B cell (primary cell): ENCODE measurements around the gene SZT2. TPM values are rescaled to one million over a fixed set of nuclear protein-coding genes. Genes with fewer than 3 reads are reported as not detected.

Source experiments
- ATAC-seq: fragments of 200-7000 bp; cut with Tn5 transposase; one replicate; pipeline ENCODE4 v1.10.0; 2021; ENCODE audit warnings: low read depth, mild to moderate bottlenecking, moderate number of reproducible peaks, moderate library complexity
- CTCF ChIA-PET: fragments of 350-600 bp; sonication (Branson Sonifier 250); formaldehyde crosslinking; loops from one replicate; lab custom pipeline; 2021; ENCODE audit warnings: antibody characterized with exemption, inconsistent platforms; lab: Charles Lee
- POLR2A ChIA-PET: fragments of 350-600 bp; sonication (Branson Sonifier 250); formaldehyde crosslinking; loops from one replicate; lab custom pipeline; 2021; ENCODE audit warnings: antibody characterized with exemption; lab: Charles Lee
- DNase-seq: peaks from one replicate; pipeline ENCODE4 v3.0.0; 2013
- H2AFZ ChIP-seq: 2 replicates; pipeline ENCODE4 v1.6.1; 2012; ENCODE audit warnings: mild to moderate bottlenecking, low read depth, low read length; ENCODE audit not compliant: insufficient read depth, poor library complexity, severe bottlenecking
- H3K27ac ChIP-seq, 2 donors: 1 replicate in 1 of 2; 2 replicates in 1 of 2; pipeline ENCODE4 v1.5.1; 2012 to 2013; ENCODE audit warnings: low read length in 2 of 2, mild to moderate bottlenecking in 2 of 2, moderate library complexity in 1 of 2
- H3K27me3 ChIP-seq, 4 experiments: fragments of 200-600 bp in 1 of 4; sonication (generic) in 1 of 4; replicated peaks in 1 of 4; 1 replicate in 2 of 4; 2 replicates in 2 of 4; pipeline versions ENCODE4 v1.6.1 to v1.7.0; 2013 to 2016; ENCODE audit warnings: low read length in 3 of 4, mild to moderate bottlenecking in 2 of 4, mixed read lengths in 1 of 4, moderate library complexity in 1 of 4; ENCODE audit not compliant: insufficient read depth in 4 of 4, control insufficient read depth in 3 of 4; ENCODE audit errors: control extremely low read depth in 1 of 4
- H3K36me3 ChIP-seq, 2 experiments: replicated peaks in 1 of 2; 1 replicate in 1 of 2; 2 replicates in 1 of 2; pipeline versions ENCODE4 v1.6.1 to v1.7.1; 2013; ENCODE audit warnings: low read length in 1 of 2; ENCODE audit not compliant: insufficient read depth in 2 of 2, control insufficient read depth in 1 of 2; ENCODE audit errors: control extremely low read depth in 1 of 2, extremely low read depth in 1 of 2
- H3K4me1 ChIP-seq, 2 donors: fragments of 200-600 bp in 1 of 2; sonication (generic) in 1 of 2; 1 replicate in 1 of 2; 2 replicates in 1 of 2; pipeline versions ENCODE4 v1.5.1 to v1.6.1; 2013 to 2017; ENCODE audit warnings: low read length in 2 of 2; ENCODE audit not compliant: control insufficient read depth in 2 of 2, insufficient read depth in 2 of 2
- H3K4me2 ChIP-seq: replicated peaks from 2 replicates; pipeline ENCODE3; 2012; ENCODE audit warnings: mild to moderate bottlenecking, low read depth, low read length; ENCODE audit not compliant: poor library complexity, severe bottlenecking
- H3K4me3 ChIP-seq, 5 experiments: fragments of 200-600 bp in 1 of 5; sonication (generic) in 1 of 5; 1 replicate in 3 of 5; 2 replicates in 2 of 5; pipeline versions ENCODE4 v1.5.1 to v1.7.0; 2011 to 2016; ENCODE audit warnings: low read length in 4 of 5, mild to moderate bottlenecking in 4 of 5, low read depth in 2 of 5, control low read depth in 1 of 5, moderate library complexity in 1 of 5; ENCODE audit not compliant: insufficient read depth in 1 of 5; ENCODE audit errors: control extremely low read depth in 1 of 5, extremely low read depth in 1 of 5
- H3K79me2 ChIP-seq: fragments of 200-600 bp; sonication (generic); one replicate; pipeline ENCODE4 v1.6.0; 2016; ENCODE audit warnings: low read length; ENCODE audit not compliant: control insufficient read depth, insufficient read depth
- H3K9ac ChIP-seq: fragments of 200-600 bp; sonication (generic); 2 replicates; pipeline ENCODE4 v1.6.1; 2017; ENCODE audit warnings: mild to moderate bottlenecking, low read length, moderate library complexity
- H3K9me3 ChIP-seq, 3 donors: one replicate each; pipeline versions ENCODE4 v1.6.1 to v1.7.1; 2013; ENCODE audit warnings: low read length in 2 of 3; ENCODE audit not compliant: control insufficient read depth in 2 of 3, insufficient read depth in 1 of 3; ENCODE audit errors: control extremely low read depth in 1 of 3
- H4K20me1 ChIP-seq: 2 replicates; pipeline ENCODE4 v1.6.0; 2012; ENCODE audit warnings: mild to moderate bottlenecking, low read length; ENCODE audit not compliant: insufficient read depth, control insufficient read depth, poor library complexity, severe bottlenecking
- H3K27ac Mint-ChIP-seq: one replicate; pipeline ENCODE4 v1.8.0; 2021; ENCODE audit warnings: mixed read lengths
- H3K27me3 Mint-ChIP-seq: one replicate; pipeline ENCODE4 v1.8.0; 2021; ENCODE audit warnings: mixed read lengths
- H3K4me1 Mint-ChIP-seq: one replicate; pipeline ENCODE4 v1.8.0; 2021; ENCODE audit warnings: mixed read lengths
- H3K4me3 Mint-ChIP-seq: one replicate; pipeline ENCODE4 v1.8.0; 2021; ENCODE audit warnings: mixed read lengths
- H3K9me3 Mint-ChIP-seq: one replicate; pipeline ENCODE4 v1.8.0; 2022; ENCODE audit warnings: mixed read lengths; ENCODE audit not compliant: insufficient read depth
- CTCF ChIP-seq: fragments of 200-600 bp; IDR thresholded peaks from one replicate; pipeline ENCODE4 v1.8.0; 2022; ENCODE audit warnings: antibody characterized with exemption, mild to moderate bottlenecking
- EZH2 ChIP-seq: IDR thresholded peaks from 2 replicates; pipeline ENCODE4 v1.6.1; 2012; ENCODE audit warnings: borderline replicate concordance, low read depth, mild to moderate bottlenecking, moderate library complexity, low read length; ENCODE audit not compliant: insufficient read depth, poor library complexity, severe bottlenecking
- WGBS: methylation state at CpG from one replicate; pipeline ENCODE4 v1.1.5; 2013; ENCODE audit warnings: missing lambda C conversion rate; ENCODE audit not compliant: insufficient coverage; 5-methylcytosine and 5-hydroxymethylcytosine counted together
- intact Hi-C: fragments of 100-400 bp; cut with micrococcal nuclease; formaldehyde crosslinking; loops from one replicate; pipeline ENCODE4 v1.10.0; 2022
- polyA plus RNA-seq: library from polyadenylated mRNA; depleted of rRNA; stranded (reverse); fragments of >200 nt; gene quantifications from 2 replicates; pipeline ENCODE4 v1.2.3, GENCODE V29; 2012
- small RNA-seq: library from RNA; depleted of rRNA; stranded (forward); fragments of <200 nt; gene quantifications from one replicate; pipeline ENCODE3, GENCODE V24; 2012; ENCODE audit warnings: low replicate concordance, low read depth; ENCODE audit not compliant: insufficient read length
- total RNA-seq, 2 donors: library from RNA; stranded (reverse); fragments of 120-200 nt in 1 of 2; gene quantifications; 1 replicate in 1 of 2; 2 replicates in 1 of 2; pipeline versions ENCODE4 v1.2.3 to v1.2.4, GENCODE V29; 2013 to 2022

The SZT2 gene
- total and polyA plus RNA-seq, 2 donors (not counting 1 experiment from before 2014, with no cell fraction given) = 41.4 to 197 TPM

- Histone ChIP-seq H3K79me2 (no peaks in the 10 kb centered on the region), H4K20me1 (no peaks in the 10 kb centered on the region), H3K9me3 (no peaks in the 10 kb centered on the region), H3K4me1 (no peaks in the 10 kb centered on the region), H3K4me2 (no peak overlapping the region), H3K27me3 (peaks cover 0 to 3% (median 0%) of the 10 kb centered on the region in 4 experiments), H2AFZ (no peak overlapping the region), H3K36me3 (no peaks in the 10 kb centered on the region), H3K27ac (no peak overlapping the region), H3K4me3 (no peak overlapping the region), H3K9ac (no peak overlapping the region)
- Mint-ChIP-seq H3K27ac (no peak overlapping the region), H3K4me1 (no peaks in the 10 kb centered on the region), H3K27me3 (peaks cover 37% of the 10 kb centered on the region), H3K9me3 (no peaks in the 10 kb centered on the region), H3K4me3 (no peak overlapping the region)
- WGBS = 89% methylated on average over 8 of the region's 8 CpGs
- DNase-seq (no peak), ATAC-seq (no peak)
- ChIA-PET CTCF (no interaction called here), POLR2A (no interaction called here)
- TF ChIP-seq EZH2 = no peak
- no peak for TF ChIP-seq CTCF
- intact Hi-C loops = no loop called here
These were observed 113.8 kb downstream of the SZT2 start for GRCh38 chr1:43503534-43503933.

Small RNA genes lying within 50 kb of the gene (small RNA-seq; reads per million reads assigned to genes)
- gene MIR6735 = not detected

Other genes with a start within 250 kb of the SZT2 start
- 25.9 and 27.4 TPM in 2 replicates for gene EBNA1BP2, start 217.6 kb upstream of the SZT2 start, total RNA-seq
- gene EBNA1BP2, start 217.6 kb upstream of the SZT2 start, polyA plus RNA-seq = 10.1 and 11.4 TPM in 2 replicates
- 0.15 and 0.44 TPM in 2 replicates for gene CFAP57, start 217.6 kb upstream of the SZT2 start, total RNA-seq
- gene CFAP57, start 217.6 kb upstream of the SZT2 start, polyA plus RNA-seq = 0.07 and 0.16 TPM in 2 replicates
- not detected in 2 replicates for gene TMEM125, start 119.9 kb upstream of the SZT2 start, total RNA-seq
- gene TMEM125, start 119.9 kb upstream of the SZT2 start, polyA plus RNA-seq = 0.10 TPM in 1 of 2 replicates, not detected in the other
- gene C1orf210, start 104.3 kb upstream of the SZT2 start, total RNA-seq = not detected in 2 replicates
- not detected in 2 replicates for gene C1orf210, start 104.3 kb upstream of the SZT2 start, polyA plus RNA-seq
- gene TIE1, start 88.9 kb upstream of the SZT2 start, total RNA-seq = 0.10 TPM in 1 of 2 replicates, not detected in the other
- 0.04 TPM in 1 of 2 replicates, not detected in the other for gene TIE1, start 88.9 kb upstream of the SZT2 start, polyA plus RNA-seq
- not detected in 2 replicates for gene MPL, start 52.1 kb upstream of the SZT2 start, total RNA-seq
- gene MPL, start 52.1 kb upstream of the SZT2 start, polyA plus RNA-seq = not detected in 2 replicates
- 1.1 and 2.1 TPM in 2 replicates for gene CDC20, start 30.9 kb upstream of the SZT2 start, total RNA-seq
- gene CDC20, start 30.9 kb upstream of the SZT2 start, polyA plus RNA-seq = 1.5 and 2.0 TPM in 2 replicates
- 65.4 and 66.6 TPM in 2 replicates for gene ELOVL1, start 21.9 kb upstream of the SZT2 start, total RNA-seq
- gene ELOVL1, start 21.9 kb upstream of the SZT2 start, polyA plus RNA-seq = 78.8 and 98.5 TPM in 2 replicates
- 30.0 and 31.8 TPM in 2 replicates for gene MED8, start 99 bp upstream of the SZT2 start, total RNA-seq
- gene MED8, start 99 bp upstream of the SZT2 start, polyA plus RNA-seq = 9.9 and 12.0 TPM in 2 replicates
- 26.5 and 29.0 TPM in 2 replicates for gene HYI, start 64.0 kb downstream of the SZT2 start, total RNA-seq
- gene HYI, start 64.0 kb downstream of the SZT2 start, polyA plus RNA-seq = 10.5 and 21.0 TPM in 2 replicates
- gene PTPRF, start 141.0 kb downstream of the SZT2 start, total RNA-seq = 0.07 and 0.22 TPM in 2 replicates
- 0.12 and 0.13 TPM in 2 replicates for gene PTPRF, start 141.0 kb downstream of the SZT2 start, polyA plus RNA-seq